ENCODE measurements around the gene NRXN3. TPM values are rescaled to one million over a fixed set of nuclear protein-coding genes. Genes with fewer than 3 reads are reported as not detected.
"Not testable (repeated sequence)": the region's sequence is repeated elsewhere in the genome, so short reads cannot be mapped to it uniquely, and the experiment has no call there.

The NRXN3 gene
- total RNA-seq, 1 donor: under 0.01 TPM

DNA sequence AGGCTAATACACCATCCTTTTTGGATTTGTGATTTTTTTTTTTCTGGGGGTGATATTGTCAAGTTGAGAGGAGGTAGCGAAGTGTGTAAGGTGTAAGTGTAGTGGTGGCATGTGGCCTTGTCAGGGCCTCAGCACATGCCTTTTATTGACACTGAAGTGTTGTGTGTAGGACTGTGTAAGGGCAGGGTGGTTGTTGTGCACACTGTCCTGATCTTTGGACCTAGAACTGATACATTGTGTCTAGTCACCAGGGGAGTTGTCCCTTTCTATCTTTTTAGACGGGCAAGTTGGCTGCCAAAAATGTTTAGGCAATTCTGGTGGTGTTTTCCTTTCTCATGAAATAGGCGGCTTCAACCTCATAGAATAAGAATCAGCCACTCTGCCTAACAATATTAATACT lies 244.0 kb downstream of the NRXN3 start:
- H3K9me3 ChIP-seq (ENCODE audit: low read depth, low read length): no peaks in the 10 kb centered on the region
- no peaks in the 10 kb centered on the region for H3K4me1 ChIP-seq (ENCODE audit: insufficient read depth, low read length)
- no peaks in the 10 kb centered on the region for H3K27me3 ChIP-seq (ENCODE audit: insufficient read depth, low read length)
- H3K4me3 ChIP-seq (ENCODE audit: low read length): no peak overlapping the region

GRCh38 chr14:78417532-78417931 lies 247.4 kb downstream of the NRXN3 start:
- no peaks in the 10 kb centered on the region for H3K4me1 ChIP-seq (ENCODE audit: insufficient read depth, low read length)
- H3K9me3 ChIP-seq (ENCODE audit: low read depth, low read length): no peaks in the 10 kb centered on the region
- H3K27me3 ChIP-seq (ENCODE audit: insufficient read depth, low read length): no peaks in the 10 kb centered on the region
- H3K4me3 ChIP-seq (ENCODE audit: low read length): no peak overlapping the region

DNA sequence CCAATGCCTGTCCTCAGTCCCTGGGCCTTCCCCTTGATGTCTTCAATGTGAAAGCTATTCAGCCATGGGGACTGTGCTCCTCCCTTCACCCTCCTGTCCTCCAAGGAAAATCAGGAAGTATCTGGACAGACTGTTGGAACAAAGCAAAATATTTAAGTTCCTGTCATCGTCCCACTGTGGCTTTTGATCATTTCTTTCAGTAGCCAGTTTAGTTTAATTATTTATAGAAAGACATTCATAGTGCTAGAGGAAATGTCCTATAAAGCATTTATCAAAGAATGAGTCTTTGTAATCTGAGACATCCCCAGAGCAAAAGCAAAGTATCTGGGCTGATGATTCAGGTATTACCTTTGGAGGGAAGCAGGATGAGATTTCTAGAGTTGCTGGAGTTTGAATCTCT lies 254.1 kb downstream of the NRXN3 start:
- no peaks in the 10 kb centered on the region for H3K9me3 ChIP-seq (ENCODE audit: low read depth, low read length)
- H3K4me1 ChIP-seq (ENCODE audit: insufficient read depth, low read length): no peaks in the 10 kb centered on the region
- H3K4me3 ChIP-seq (ENCODE audit: low read length): no peak overlapping the region

DNA sequence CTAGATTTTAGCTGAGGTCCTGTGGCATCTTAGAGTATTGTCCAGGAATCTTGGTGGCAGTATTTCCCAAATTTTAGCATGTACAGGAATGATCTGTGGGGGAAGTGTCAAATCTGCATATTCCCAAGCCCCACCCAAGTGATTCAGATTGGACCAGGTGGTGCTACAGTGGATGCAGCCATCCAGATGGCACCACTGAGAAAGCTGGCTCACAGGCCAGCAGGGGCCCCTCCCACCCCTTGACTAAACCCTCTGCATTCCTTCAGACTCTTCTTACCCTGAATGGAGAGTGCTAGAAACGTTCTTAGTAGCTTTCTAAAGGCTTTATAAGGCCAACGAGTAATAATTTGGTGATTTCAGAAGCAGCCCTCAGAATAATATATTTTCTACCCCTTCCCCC lies 255.2 kb downstream of the NRXN3 start:
- Histone ChIP-seq H3K9me3 (ENCODE audit: low read depth, low read length) (no peaks in the 10 kb centered on the region), H3K4me1 (ENCODE audit: insufficient read depth, low read length) (no peaks in the 10 kb centered on the region), H3K4me3 (ENCODE audit: low read length) (no peak overlapping the region), H3K27me3 (ENCODE audit: insufficient read depth, low read length) (no peaks in the 10 kb centered on the region)

More for the DNA sequence above, 254.1 kb downstream of the NRXN3 start:
- H3K27me3 ChIP-seq (ENCODE audit: insufficient read depth, low read length): no peaks in the 10 kb centered on the region

DNA sequence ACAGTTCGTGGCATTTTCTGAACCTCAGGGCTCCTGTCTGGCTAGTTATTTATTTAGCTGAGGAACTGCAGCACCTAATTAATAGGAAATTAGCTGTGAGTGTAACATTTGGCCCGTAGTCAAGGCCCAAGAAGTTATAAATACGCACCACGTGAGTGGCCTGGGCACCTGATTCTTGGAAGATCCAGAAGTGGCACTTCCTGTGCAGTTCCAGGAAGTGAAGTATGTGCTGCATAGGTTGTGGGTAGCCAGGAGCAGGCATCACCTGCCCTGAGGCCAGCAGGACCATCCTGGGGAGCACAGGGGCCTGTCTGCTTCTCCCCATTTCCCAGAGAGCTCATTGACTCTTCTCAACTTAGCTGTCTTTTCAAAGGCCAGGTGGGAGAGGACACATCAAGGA lies 255.6 kb downstream of the NRXN3 start:
- H3K27me3 ChIP-seq (ENCODE audit: insufficient read depth, low read length): no peaks in the 10 kb centered on the region
- no peaks in the 10 kb centered on the region for H3K9me3 ChIP-seq (ENCODE audit: low read depth, low read length)
- no peak overlapping the region for H3K4me3 ChIP-seq (ENCODE audit: low read length)
- no peaks in the 10 kb centered on the region for H3K4me1 ChIP-seq (ENCODE audit: insufficient read depth, low read length)

GRCh38 chr14:78432046-78432445 lies 261.9 kb downstream of the NRXN3 start:
- Histone ChIP-seq H3K4me1 (ENCODE audit: insufficient read depth, low read length) (no peaks in the 10 kb centered on the region), H3K9me3 (ENCODE audit: low read depth, low read length) (no peaks in the 10 kb centered on the region), H3K27me3 (ENCODE audit: insufficient read depth, low read length) (no peaks in the 10 kb centered on the region), H3K4me3 (ENCODE audit: low read length) (no peak overlapping the region)

- not testable (repeated sequence) for H3K4me3 ChIP-seq (ENCODE audit: low read length); H3K4me1 ChIP-seq (ENCODE audit: insufficient read depth, low read length); H3K9me3 ChIP-seq (ENCODE audit: low read depth, low read length); H3K27me3 ChIP-seq (ENCODE audit: insufficient read depth, low read length)
These were observed 267.3 kb downstream of the NRXN3 start for GRCh38 chr14:78437448-78437847.

DNA sequence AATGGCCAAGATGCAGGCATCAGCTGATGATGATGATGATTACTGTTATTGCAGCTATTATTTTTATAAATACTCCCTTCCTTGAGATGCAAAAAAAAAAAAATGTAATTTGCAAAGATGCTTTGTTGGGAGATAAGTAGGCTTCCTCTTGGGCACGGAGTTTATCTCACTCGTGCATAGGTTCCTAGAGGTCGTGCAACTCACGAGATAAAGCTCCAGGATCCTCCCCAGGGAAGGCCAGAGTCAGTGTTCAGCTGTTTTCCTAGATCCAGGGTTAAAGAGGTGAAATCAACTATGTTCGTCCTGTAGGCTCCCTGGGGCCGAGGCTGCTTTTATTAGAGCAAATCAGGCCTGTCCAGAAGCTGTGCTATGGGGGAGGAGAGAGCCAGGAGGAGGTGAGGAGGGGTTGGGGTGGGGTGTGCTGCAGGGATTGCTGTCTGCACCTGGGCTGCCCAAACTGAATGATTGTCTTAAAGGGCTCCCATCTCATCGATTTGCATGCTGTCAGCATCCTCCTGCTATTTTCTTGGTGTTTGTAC lies 270.3 kb downstream of the NRXN3 start:
- Histone ChIP-seq H3K4me3 (ENCODE audit: low read length) (no peak overlapping the region), H3K9me3 (ENCODE audit: low read depth, low read length) (no peaks in the 10 kb centered on the region), H3K4me1 (ENCODE audit: insufficient read depth, low read length) (no peaks in the 10 kb centered on the region), H3K27me3 (ENCODE audit: insufficient read depth, low read length) (no peaks in the 10 kb centered on the region)

DNA sequence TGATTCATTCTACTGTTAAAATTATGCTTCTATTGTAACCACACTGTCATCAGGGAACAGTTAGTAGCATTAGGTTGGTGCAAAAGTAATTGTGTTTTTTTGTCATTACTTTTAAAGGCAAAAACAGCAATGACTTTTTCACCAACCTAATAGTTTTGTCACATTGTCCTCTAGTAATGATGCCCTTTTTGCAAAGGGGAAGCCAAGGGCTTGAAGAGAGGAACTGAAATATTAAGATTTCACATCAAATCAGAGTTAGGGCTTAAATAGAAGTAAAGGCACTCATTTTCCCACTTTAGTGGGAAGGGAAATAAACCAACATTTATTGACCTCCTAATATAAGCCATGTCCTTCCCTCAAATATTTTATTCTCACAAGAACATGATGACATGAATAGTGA lies 273.7 kb downstream of the NRXN3 start:
- no peaks in the 10 kb centered on the region for H3K4me1 ChIP-seq (ENCODE audit: insufficient read depth, low read length)
- H3K4me3 ChIP-seq (ENCODE audit: low read length): no peak overlapping the region
- no peaks in the 10 kb centered on the region for H3K27me3 ChIP-seq (ENCODE audit: insufficient read depth, low read length)
- no peaks in the 10 kb centered on the region for H3K9me3 ChIP-seq (ENCODE audit: low read depth, low read length)

DNA sequence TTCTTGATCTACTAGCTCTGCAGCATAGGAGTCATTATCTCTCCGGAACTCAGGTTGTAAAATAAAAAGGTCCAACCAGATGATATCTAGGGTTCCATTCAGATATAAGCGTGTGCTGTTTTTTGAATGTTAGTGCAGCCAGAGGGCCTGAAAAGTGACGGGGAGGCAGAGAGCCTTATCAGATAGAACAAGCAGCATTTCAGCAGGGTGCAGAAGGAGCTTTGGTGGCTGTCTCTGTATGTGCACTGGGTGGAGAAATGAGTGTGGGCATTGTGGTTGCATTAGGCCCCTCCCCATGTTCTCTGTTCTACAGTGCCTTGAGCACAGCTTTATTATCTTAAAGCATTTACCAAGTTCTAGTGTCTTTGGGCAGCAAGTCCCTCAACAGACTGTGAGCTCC lies 275.1 kb downstream of the NRXN3 start:
- no peaks in the 10 kb centered on the region for H3K27me3 ChIP-seq (ENCODE audit: insufficient read depth, low read length)
- peaks cover 2% of the 10 kb centered on the region for H3K4me1 ChIP-seq (ENCODE audit: insufficient read depth, low read length)
- H3K9me3 ChIP-seq (ENCODE audit: low read depth, low read length): no peaks in the 10 kb centered on the region
- H3K4me3 ChIP-seq (ENCODE audit: low read length): no peak overlapping the region

- H3K4me1 ChIP-seq (ENCODE audit: insufficient read depth, low read length): peaks cover 17% of the 10 kb centered on the region
- H3K4me3 ChIP-seq (ENCODE audit: low read length): no peak overlapping the region
- H3K9me3 ChIP-seq (ENCODE audit: low read depth, low read length): no peaks in the 10 kb centered on the region
- no peaks in the 10 kb centered on the region for H3K27me3 ChIP-seq (ENCODE audit: insufficient read depth, low read length)
These were observed 276.6 kb downstream of the NRXN3 start for GRCh38 chr14:78446807-78447206.

- Histone ChIP-seq H3K4me3 (ENCODE audit: low read length) (no peak overlapping the region), H3K27me3 (ENCODE audit: insufficient read depth, low read length) (no peaks in the 10 kb centered on the region), H3K4me1 (ENCODE audit: insufficient read depth, low read length) (peaks cover 17% of the 10 kb centered on the region), H3K9me3 (ENCODE audit: low read depth, low read length) (no peaks in the 10 kb centered on the region)
These were observed 278.3 kb downstream of the NRXN3 start for GRCh38 chr14:78448164-78449094.

GRCh38 chr14:78450669-78451318 lies 280.6 kb downstream of the NRXN3 start:
- H3K9me3 ChIP-seq (ENCODE audit: low read depth, low read length): no peaks in the 10 kb centered on the region
- H3K4me1 ChIP-seq (ENCODE audit: insufficient read depth, low read length): peaks cover 17% of the 10 kb centered on the region
- no peaks in the 10 kb centered on the region for H3K27me3 ChIP-seq (ENCODE audit: insufficient read depth, low read length)
- H3K4me3 ChIP-seq (ENCODE audit: low read length): no peak overlapping the region

- H3K9me3 ChIP-seq (ENCODE audit: low read depth, low read length): no peaks in the 10 kb centered on the region
- peaks cover 17% of the 10 kb centered on the region for H3K4me1 ChIP-seq (ENCODE audit: insufficient read depth, low read length)
- no peaks in the 10 kb centered on the region for H3K27me3 ChIP-seq (ENCODE audit: insufficient read depth, low read length)
- no peak overlapping the region for H3K4me3 ChIP-seq (ENCODE audit: low read length)
These were observed 281.1 kb downstream of the NRXN3 start for GRCh38 chr14:78451319-78451695.

DNA sequence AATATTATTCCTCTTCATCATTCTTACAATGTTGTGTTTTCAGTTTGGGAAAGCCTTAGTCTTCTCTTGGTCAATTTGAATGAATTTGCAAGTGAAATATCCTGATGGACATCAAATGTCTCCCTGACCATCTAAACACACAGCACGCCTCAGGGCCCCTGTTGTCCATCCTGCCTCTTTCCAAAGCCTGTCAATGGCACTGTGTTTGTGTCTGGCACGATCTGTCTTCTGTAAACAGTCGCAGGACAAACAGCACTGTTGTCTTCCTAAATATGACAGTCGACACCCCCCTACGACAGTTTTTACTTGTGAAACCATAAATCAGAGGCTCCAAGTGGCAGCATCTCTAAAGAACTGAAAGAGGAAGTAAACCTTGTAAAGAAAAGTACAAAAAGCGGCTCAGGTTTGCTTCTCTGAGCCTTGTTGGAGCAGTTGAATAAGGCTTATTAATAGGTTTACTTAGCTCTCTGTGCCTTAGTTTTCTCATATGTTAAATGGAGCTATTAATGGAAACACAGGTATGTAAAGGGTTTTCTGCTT lies 285.8 kb downstream of the NRXN3 start:
- H3K9me3 ChIP-seq (ENCODE audit: low read depth, low read length): no peaks in the 10 kb centered on the region
- no peak overlapping the region for H3K4me3 ChIP-seq (ENCODE audit: low read length)

More for the DNA sequence above, 285.8 kb downstream of the NRXN3 start:
- Histone ChIP-seq H3K4me1 (ENCODE audit: insufficient read depth, low read length) (peaks cover 9% of the 10 kb centered on the region), H3K27me3 (ENCODE audit: insufficient read depth, low read length) (no peaks in the 10 kb centered on the region)
